Right cardiac atrium (tissue), 5 donors: Measurements from ENCODE around the gene SCRT2. TPM values are rescaled to one million over a fixed set of nuclear protein-coding genes. Genes with fewer than 3 reads are reported as not detected.
"Not testable (repeated sequence)": the region's sequence is repeated elsewhere in the genome, so short reads cannot be mapped to it uniquely, and the experiment has no call there.

Experiments
- ATAC-seq, 2 donors: fragments of 200-7000 bp; cut with Tn5 transposase; one replicate each; pipeline versions ENCODE4 v1.8.0 to v1.9.1; 2020; ENCODE audit warnings: moderate library complexity in 2 of 2, mild to moderate bottlenecking in 1 of 2
- DNase-seq, 3 donors: peaks; one replicate each; pipeline ENCODE4 v3.0.0-alpha.2; 2020
- H3K27ac ChIP-seq: one replicate; pipeline ENCODE4 v1.5.1; 2013; ENCODE audit warnings: mild to moderate bottlenecking, low read length, control low read depth, moderate library complexity
- H3K27me3 ChIP-seq: one replicate; pipeline ENCODE4 v1.6.1; 2013; ENCODE audit not compliant: control insufficient read depth, insufficient read depth
- H3K4me1 ChIP-seq: one replicate; pipeline ENCODE4 v1.6.1; 2013; ENCODE audit warnings: low read length; ENCODE audit not compliant: control insufficient read depth, insufficient read depth
- H3K4me3 ChIP-seq: one replicate; pipeline ENCODE4 v1.5.1; 2013; ENCODE audit warnings: low read length, control low read depth
- H3K9me3 ChIP-seq: one replicate; pipeline ENCODE4 v1.6.1; 2013; ENCODE audit warnings: low read length; ENCODE audit not compliant: control insufficient read depth
- WGBS: extraction: QIAGEN DNeasy Blood & Tissue Kit; methylation state at CpG from one replicate; pipeline ENCODE4 v1.1.7; 2013; 5-methylcytosine and 5-hydroxymethylcytosine counted together
- intact Hi-C, 4 donors: fragments of 100-400 bp; cut with DNase I; formaldehyde crosslinking; loops; one replicate each; pipeline versions ENCODE4 v1.11.0 to v1.14.0; 2022 to 2023
- long read RNA-seq, 4 donors: library from polyadenylated mRNA; unstranded; transcript quantifications; one replicate each; pipeline ENCODE4 v2.0.0, GENCODE V29; 2020 to 2021
- polyA plus RNA-seq: library from polyadenylated mRNA; stranded (reverse); fragments of 200-250 nt; gene quantifications from one replicate; pipeline ENCODE4 v1.2.3, GENCODE V29; 2013
- total RNA-seq, 4 donors: library from RNA; stranded (reverse); fragmentation: NEBNext Ultra II Directional; extraction: Animal tissue kit (Norgen Biotek cat#: 25700); gene quantifications; one replicate each; pipeline ENCODE4 v1.2.1, GENCODE V29; 2021
- donor health status: healthy with polysubstance abuse.
- donor health status: DM: no; HTN: yes; CAD: no.
- donor health status: DM: no; HTN: no; CAD: no.
- donor health status: DM: no; HTN: yes; CAD: no; lungs with severe emphysema.
- donor health status: DM: yes; HTN: yes; CAD: no.

SCRT2 gene
- total RNA-seq = not detected
- polyA plus RNA-seq = not detected
- long read RNA-seq, donor 1 = 0 reads
- long read RNA-seq, donor 2 = 0 reads
- long read RNA-seq, donor 3 = 0 reads
- long read RNA-seq, donor 4 = 0 reads

DNA sequence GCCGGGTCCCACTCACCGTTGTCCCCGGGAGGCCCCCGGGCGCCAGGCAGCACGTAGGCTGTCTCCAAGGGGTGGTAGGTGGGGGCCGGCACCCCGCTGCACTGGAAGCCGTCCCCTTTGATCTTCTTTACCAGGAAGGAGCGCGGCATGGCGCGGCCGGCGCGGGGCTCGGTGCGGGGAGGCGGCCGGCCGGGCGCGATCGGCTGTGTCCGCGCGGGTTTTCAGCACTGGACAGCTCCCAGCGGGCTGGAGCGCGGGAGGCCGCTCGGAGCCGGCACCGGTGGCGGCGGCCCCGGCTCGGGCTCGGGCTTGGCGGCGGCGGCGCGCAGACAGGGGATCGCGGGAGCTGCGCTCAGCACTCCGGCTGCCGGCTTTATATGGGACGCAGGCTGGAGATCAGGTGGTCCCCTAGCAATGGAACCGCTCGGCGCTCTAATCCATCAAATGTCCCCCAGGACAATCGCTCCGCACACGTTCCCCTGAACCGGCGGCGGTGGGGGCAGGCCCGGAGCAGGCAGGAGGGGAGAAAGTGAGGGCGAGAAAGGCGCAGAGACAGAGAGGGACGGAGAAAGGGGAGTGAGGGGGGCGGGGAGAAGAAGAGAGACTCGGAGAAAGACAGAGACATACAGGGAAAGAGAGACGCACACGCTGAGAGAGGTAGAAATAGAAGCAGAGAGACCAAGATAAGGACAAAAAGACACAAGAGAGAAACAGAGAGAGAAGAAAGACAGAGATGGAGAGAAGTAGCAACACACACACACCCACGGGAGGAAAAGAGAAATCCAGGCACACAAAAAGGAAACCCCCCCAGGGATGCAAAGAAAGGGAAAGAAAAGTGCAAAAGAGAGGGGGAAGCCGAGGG lies at the start of gene SCRT2:
SCRT2 (minus strand) TSS at position 350 of the 862 bp plus-strand sequence; CDS start at position 149, 201 bp downstream.
- no peaks in the 10 kb centered on the region for H3K27me3 ChIP-seq
- no peaks in the 10 kb centered on the region for H3K9me3 ChIP-seq
- under 1% methylated on average over 69 of the region's 69 CpGs for WGBS
- DNase-seq (peak; percentile 84 to 95 (median 94)), ATAC-seq (peak; percentile 93 to 95)
- intact Hi-C loops = no loop called here
- no peak within 1 kb of the TSS for H3K4me3 ChIP-seq
- no peaks in the 10 kb centered on the region for H3K4me1 ChIP-seq
- H3K27ac ChIP-seq = no peak within 1 kb of the TSS

DNA sequence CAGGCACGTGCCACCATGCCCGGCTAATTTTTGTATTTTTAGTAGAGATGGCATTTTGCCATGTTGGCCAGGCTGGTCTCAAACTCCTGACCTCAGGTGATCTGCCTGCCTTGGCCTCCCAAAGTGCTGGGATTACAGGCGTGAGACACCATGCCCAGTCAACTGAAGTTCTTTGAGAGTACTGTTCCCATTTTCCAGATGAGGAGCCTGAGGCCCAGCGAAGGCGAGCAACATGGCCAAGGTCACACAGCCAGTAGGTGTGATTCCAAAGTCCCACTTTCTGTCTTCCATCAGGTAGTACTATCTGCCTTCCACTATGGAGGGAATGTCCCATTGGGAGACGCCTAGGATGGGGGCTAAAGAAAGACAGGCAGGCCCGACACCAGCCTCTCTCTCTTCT lies 49.2 kb upstream of the SCRT2 start:
- not testable (repeated sequence) for H3K4me3 ChIP-seq, H3K27ac ChIP-seq, H3K4me1 ChIP-seq, ATAC-seq, H3K9me3 ChIP-seq, DNase-seq, H3K27me3 ChIP-seq
- intact Hi-C loops = loop anchor here in 3 of 4 donors (5.0 to 10.0 kb wide), 3 partner anchors 70 to 160 kb away; partner anchors contain the start of gene SRXN1 (in 3 of the 3)
- 78% methylated on average over 7 of the region's 7 CpGs for WGBS

DNA sequence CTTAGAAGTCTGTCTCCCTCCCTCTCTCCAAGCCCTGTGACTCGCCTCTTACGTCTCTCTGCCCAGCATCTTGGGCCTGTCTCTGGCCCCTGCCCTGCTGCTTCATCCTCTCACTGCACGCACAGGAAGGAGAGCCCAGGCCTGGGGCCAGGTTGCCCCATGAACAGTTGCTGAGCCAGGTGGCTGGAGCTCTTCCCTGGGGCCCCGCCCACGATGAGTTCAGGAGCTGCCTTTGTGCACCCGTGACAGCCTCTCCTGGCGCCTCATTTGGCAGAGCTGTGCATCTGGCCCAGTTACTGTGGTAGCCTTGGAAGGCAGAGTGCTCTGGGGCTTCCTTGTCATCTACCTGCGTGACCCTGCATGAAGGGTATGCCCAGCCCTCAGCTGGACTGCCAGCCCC lies 48.2 kb upstream of the SCRT2 start:
- H3K9me3 ChIP-seq = no peaks in the 10 kb centered on the region
- no peaks in the 10 kb centered on the region for H3K4me1 ChIP-seq
- no peak overlapping the region for H3K27ac ChIP-seq
- no peaks in the 10 kb centered on the region for H3K27me3 ChIP-seq
- intact Hi-C loops = loop anchor here in 2 of 4 donors (10.0 kb wide), 2 partner anchors 69 to 159 kb away; partner anchors contain the start of gene SRXN1 (in 2 of the 2)
- H3K4me3 ChIP-seq = no peak overlapping the region
- peak; percentile 24 to 57 for ATAC-seq
- DNase-seq = peak in 2 of 3 donors; percentile 63 to 66
- WGBS = 47% methylated on average over 8 of the region's 8 CpGs

DNA sequence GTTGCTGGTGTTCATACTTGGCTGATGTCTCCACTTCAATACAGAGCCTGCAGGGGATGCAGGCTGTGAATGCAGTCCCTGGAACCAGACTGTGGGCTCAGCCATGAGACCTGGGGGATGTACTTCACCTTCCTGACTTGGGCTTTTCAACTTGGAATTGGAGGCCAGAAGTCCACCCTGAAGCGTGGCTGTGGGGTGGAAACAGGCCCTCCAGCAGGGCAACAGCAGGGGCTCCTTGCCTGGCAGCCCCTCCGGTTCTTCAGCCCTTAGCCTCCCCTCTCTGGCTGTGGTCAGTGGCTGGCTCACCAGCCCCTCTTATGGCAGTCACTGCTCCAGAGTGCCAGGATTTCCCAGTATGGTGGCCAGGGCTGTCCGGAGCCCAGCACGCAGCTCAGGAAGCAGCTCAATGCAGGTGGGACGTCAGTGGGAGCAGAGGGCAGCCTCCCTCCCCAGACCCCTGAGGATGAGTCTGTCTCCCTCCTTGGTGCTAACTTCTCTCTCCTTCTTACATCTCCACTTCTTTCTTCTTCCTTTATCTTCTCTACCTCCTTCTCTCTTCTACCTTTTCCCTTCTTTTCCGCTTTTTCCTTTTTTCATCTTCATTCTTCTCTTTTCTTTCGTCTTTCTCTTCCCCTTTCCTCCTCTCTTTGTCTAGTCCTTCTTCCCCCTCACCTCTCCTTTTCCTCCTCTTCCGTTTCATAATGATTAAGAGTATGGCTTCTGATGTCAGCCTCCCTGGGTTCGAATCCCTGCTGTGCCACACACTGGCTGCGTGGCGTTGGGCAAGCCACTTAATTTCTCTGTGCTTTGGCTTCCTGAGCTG lies 47.4 kb upstream of the SCRT2 start:
- H3K4me3 ChIP-seq = no peak overlapping the region
- no peak for DNase-seq
- H3K9me3 ChIP-seq = no peaks in the 10 kb centered on the region
- H3K27me3 ChIP-seq = no peaks in the 10 kb centered on the region
- no peaks in the 10 kb centered on the region for H3K4me1 ChIP-seq
- H3K27ac ChIP-seq = no peak overlapping the region
- intact Hi-C loops = loop anchor here in 2 of 4 donors (10.0 kb wide), 2 partner anchors 68 to 158 kb away; partner anchors contain the start of gene SRXN1 (in 2 of the 2)
- WGBS = 83% methylated on average over 11 of the region's 11 CpGs
- ATAC-seq = no peak

DNA sequence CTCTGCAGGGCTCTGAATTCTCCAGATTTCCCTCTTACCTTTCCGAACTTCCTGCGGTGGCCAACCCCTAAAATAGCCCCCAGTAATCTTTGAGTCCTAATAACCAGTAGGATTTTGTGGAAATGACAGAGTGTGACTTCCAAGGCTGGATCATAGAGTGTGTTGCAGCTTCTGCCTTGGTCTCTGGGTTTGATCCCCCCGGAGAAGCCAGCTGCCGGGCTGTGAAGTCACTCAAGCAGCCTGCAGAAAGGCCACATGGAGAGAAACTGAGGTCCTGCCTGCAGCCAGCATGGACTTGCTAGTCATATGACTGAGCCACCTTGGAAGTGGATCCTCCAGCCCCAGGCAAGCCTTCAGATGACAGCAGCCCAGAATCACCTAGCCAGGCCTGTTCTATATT lies 46.3 kb upstream of the SCRT2 start:
- WGBS = 92% methylated on average over 4 of the region's 4 CpGs
- no peaks in the 10 kb centered on the region for H3K9me3 ChIP-seq
- no peak for ATAC-seq
- H3K4me3 ChIP-seq = no peak overlapping the region
- no peak for DNase-seq
- no peaks in the 10 kb centered on the region for H3K4me1 ChIP-seq
- intact Hi-C loops = loop anchor here in 2 of 4 donors (10.0 kb wide), 2 partner anchors 67 to 157 kb away; partner anchors contain the start of gene SRXN1 (in 2 of the 2)
- H3K27ac ChIP-seq = no peak overlapping the region
- H3K27me3 ChIP-seq = no peaks in the 10 kb centered on the region

DNA sequence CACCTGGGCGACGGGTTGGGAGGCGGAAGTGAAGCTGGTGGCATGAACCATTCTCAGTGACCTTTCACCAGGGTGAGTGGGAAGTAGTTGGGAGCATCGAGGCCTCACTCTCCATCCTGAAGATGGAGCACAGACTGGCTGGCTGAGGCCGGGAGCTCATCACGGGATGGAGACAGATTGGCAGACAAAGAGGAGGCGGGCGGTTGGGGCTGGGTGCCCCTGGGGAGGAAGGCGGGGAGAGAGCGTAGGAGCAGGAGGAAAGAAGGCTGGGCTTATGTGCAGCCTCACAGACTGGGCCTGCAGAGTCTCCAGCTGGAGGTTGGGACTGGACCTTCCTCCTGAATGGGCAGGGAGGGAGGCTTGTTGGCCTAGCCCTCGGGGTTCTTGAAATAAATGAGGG lies 44.2 kb upstream of the SCRT2 start:
- intact Hi-C loops = loop anchor here in 2 of 4 donors (10.0 kb wide), 2 partner anchors 65 to 155 kb away; partner anchors contain the start of gene SRXN1 (in 2 of the 2)
- ATAC-seq (no peak), DNase-seq (no peak)
- Histone ChIP-seq H3K27me3 (no peaks in the 10 kb centered on the region), H3K4me3 (no peak overlapping the region), H3K9me3 (no peaks in the 10 kb centered on the region), H3K27ac (no peak overlapping the region), H3K4me1 (no peaks in the 10 kb centered on the region)
- 59% methylated on average over 11 of the region's 11 CpGs for WGBS

DNA sequence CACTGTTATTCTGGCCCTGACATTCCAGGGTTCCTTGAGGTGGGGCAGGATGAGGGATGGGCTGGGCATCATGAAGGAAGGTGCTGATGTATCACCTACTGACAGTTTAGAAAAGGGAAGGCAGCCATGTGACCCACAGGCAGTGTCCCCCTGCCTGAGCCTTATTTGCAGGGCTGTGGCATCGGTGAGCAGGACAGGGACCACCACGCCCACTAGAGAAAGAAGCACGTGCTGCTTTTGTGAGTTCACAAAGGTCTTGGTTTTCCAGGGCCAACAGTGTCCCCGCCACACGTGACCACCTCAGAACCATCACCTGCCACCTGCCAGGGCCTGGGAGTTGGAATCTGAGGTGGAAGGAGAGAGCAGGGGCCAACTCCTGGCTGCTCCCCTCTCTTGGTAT lies 43.5 kb upstream of the SCRT2 start:
- no peak overlapping the region for H3K4me3 ChIP-seq
- H3K27me3 ChIP-seq = no peaks in the 10 kb centered on the region
- WGBS = 78% methylated on average over 5 of the region's 5 CpGs
- H3K4me1 ChIP-seq = no peaks in the 10 kb centered on the region
- ATAC-seq (no peak), DNase-seq (no peak)
- intact Hi-C loops = no loop called here
- no peak overlapping the region for H3K27ac ChIP-seq
- H3K9me3 ChIP-seq = no peaks in the 10 kb centered on the region

DNA sequence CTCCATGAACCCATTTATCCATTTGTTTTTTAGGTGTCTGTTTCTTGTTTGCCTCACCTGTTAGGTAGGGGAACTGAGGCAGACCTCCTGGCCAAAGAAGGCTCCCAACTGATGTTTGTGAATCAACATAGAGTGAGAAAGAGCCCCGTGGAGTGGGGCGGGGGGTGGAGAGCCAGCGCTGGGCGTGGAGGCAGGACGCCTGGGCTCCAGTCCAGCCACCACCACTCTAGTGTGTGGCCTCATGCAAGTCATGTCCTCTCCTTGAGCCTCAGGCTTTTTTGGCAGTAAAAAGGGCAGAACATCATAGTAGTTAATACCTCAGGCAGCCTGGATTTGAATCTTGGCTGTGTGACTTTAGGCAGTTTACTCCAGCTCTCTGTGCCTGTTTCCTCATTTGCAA lies 42.2 kb upstream of the SCRT2 start:
- Histone ChIP-seq H3K27me3 (no peaks in the 10 kb centered on the region), H3K4me1 (no peaks in the 10 kb centered on the region), H3K4me3 (no peak overlapping the region), H3K9me3 (no peaks in the 10 kb centered on the region), H3K27ac (no peak overlapping the region)
- intact Hi-C loops = no loop called here
- DNase-seq (no peak), ATAC-seq (no peak)
- 41% methylated on average over 5 of the region's 5 CpGs for WGBS

DNA sequence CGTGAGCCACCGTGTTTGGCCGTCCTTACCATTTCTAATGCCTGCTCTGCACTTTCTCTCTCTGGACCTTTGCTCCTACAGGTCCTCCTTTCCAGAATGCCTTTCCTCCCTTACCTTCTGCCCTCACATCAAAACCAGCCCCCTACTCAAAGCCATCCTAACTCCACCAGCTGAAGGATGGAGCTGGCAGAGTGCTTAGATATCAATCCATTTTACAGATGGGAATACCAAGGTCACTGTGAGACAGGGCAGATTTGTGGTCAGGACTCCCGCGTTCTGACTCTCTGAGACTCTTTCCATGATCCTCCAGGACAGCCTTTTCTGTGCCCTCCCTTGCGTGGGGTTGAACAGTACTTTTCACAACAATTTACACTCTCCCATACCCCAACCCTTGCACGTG lies 41.7 kb upstream of the SCRT2 start:
- ATAC-seq (no peak), DNase-seq (no peak)
- H3K9me3 ChIP-seq = no peaks in the 10 kb centered on the region
- H3K4me1 ChIP-seq = no peaks in the 10 kb centered on the region
- no peak overlapping the region for H3K4me3 ChIP-seq
- H3K27ac ChIP-seq = no peak overlapping the region
- intact Hi-C loops = no loop called here
- H3K27me3 ChIP-seq = no peaks in the 10 kb centered on the region
- WGBS = 77% methylated on average over 7 of the region's 7 CpGs

DNA sequence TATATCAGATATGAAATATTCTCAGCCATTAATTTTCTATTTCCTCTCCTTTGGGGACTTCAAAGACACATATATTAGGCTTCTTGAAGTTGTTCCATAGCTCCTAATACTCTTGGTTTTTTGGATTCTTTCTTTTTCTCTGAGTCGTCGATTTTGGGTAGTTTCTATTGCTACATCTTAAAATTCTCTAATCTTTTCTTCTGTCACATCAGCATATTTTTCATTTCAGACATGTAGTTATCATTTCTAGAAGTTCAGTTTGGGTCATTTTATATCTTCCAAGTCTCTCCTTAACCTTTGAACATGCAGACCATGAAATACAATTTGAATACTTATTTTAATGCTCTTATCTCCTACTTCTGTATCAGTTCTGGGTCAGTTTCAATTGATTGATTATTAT lies 38.9 kb upstream of the SCRT2 start:
- Histone ChIP-seq H3K27ac (no peak overlapping the region), H3K9me3 (no peaks in the 10 kb centered on the region), H3K4me3 (no peak overlapping the region), H3K4me1 (no peaks in the 10 kb centered on the region), H3K27me3 (no peaks in the 10 kb centered on the region)
- WGBS = 84% methylated on average over 2 of the region's 2 CpGs
- ATAC-seq (no peak), DNase-seq (no peak)
- intact Hi-C loops = no loop called here
